PC-9 (cell line): ENCODE results near the gene DUSP6. TPM values are rescaled to one million over a fixed set of nuclear protein-coding genes. Genes with fewer than 3 reads are reported as not detected.

Experiments used
- BruUV-seq: library from RNA; stranded (reverse); fragments of 400-500 nt; replicated peaks from 2 replicates; lab custom pipeline; 2021; lab: Mats Ljungman, UMichigan
- CTCF ChIA-PET: fragments of 300-600 bp; sonication (Branson Sonifier 250); formaldehyde crosslinking; loops from one replicate; lab custom pipeline; 2022; ENCODE audit warnings: antibody characterized with exemption; lab: Charles Lee
- POLR2A ChIA-PET: fragments of 300-600 bp; sonication (Branson Sonifier 250); formaldehyde crosslinking; loops from one replicate; lab custom pipeline; 2022; ENCODE audit warnings: antibody characterized with exemption; ENCODE audit not compliant: unreplicated experiment; lab: Charles Lee
- DNase-seq, 2 experiments: peaks; one replicate each; pipeline versions ENCODE4 v3.0.0 to v3.0.0-alpha.2; 2015 to 2022; ENCODE audit warnings: mixed read lengths in 1 of 2
- H2AFZ ChIP-seq: fragments of 200-600 bp; sonication (generic); 2 replicates; pipeline ENCODE4 v1.8.1; 2017; ENCODE audit warnings: antibody characterized with exemption
- H3F3A ChIP-seq: fragments of 200-600 bp; sonication (generic); 2 replicates; pipeline ENCODE4 v1.8.1; 2017; ENCODE audit warnings: antibody characterized with exemption, mild to moderate bottlenecking, low read depth; ENCODE audit not compliant: insufficient read depth
- H3K27ac ChIP-seq: fragments of 200-600 bp; sonication (generic); 2 replicates; pipeline ENCODE4 v1.6.1; 2016; ENCODE audit warnings: mixed run types
- H3K27me3 ChIP-seq: fragments of 200-600 bp; sonication (generic); 2 replicates; pipeline ENCODE4 v1.6.1; 2016; ENCODE audit warnings: low read depth, mixed run types; ENCODE audit not compliant: insufficient read depth
- H3K36me3 ChIP-seq: fragments of 200-600 bp; sonication (generic); 2 replicates; pipeline ENCODE4 v1.6.1; 2016; ENCODE audit warnings: low read depth, mixed run types
- H3K4me1 ChIP-seq: fragments of 200-600 bp; sonication (generic); replicated peaks from 2 replicates; pipeline ENCODE4 v1.6.1; 2016; ENCODE audit warnings: mixed run types; ENCODE audit not compliant: insufficient read depth
- H3K4me2 ChIP-seq: fragments of 200-600 bp; sonication (generic); 2 replicates; pipeline ENCODE4 v1.6.1; 2017; ENCODE audit warnings: mixed run types
- H3K4me3 ChIP-seq: fragments of 200-600 bp; sonication (generic); 2 replicates; pipeline ENCODE4 v1.6.1; 2016; ENCODE audit warnings: mixed run types
- H3K79me2 ChIP-seq: fragments of 200-600 bp; sonication (generic); 2 replicates; pipeline ENCODE4 v1.6.1; 2017; ENCODE audit warnings: low read depth, mixed run types
- H3K9me2 ChIP-seq: fragments of 200-600 bp; sonication (generic); 2 replicates; pipeline ENCODE4 v1.8.1; 2017; ENCODE audit warnings: mild to moderate bottlenecking; ENCODE audit not compliant: insufficient read depth
- H3K9me3 ChIP-seq: fragments of 200-600 bp; sonication (generic); 2 replicates; pipeline ENCODE4 v1.8.1; 2016; ENCODE audit warnings: low read depth; ENCODE audit not compliant: insufficient read depth
- H4K20me1 ChIP-seq: fragments of 200-600 bp; sonication (generic); 2 replicates; pipeline ENCODE4 v1.8.1; 2017; ENCODE audit not compliant: insufficient read depth
- EZH2 ChIP-seq: fragments of 200-600 bp; sonication (generic); IDR thresholded peaks from 2 replicates; pipeline ENCODE4 v1.8.0; 2017; ENCODE audit warnings: antibody characterized with exemption, low read depth
- intact Hi-C: fragments of 100-400 bp; cut with micrococcal nuclease; formaldehyde crosslinking; loops from one replicate; pipeline ENCODE4 v1.10.0; 2022; ENCODE audit not compliant: unreplicated experiment
- total RNA-seq: library from RNA; stranded (reverse); gene quantifications from 2 replicates; pipeline ENCODE4 v1.2.3, GENCODE V29; 2021
- TF ChIP-seq, protein P1 (sequence below): fragments of 200-600 bp; sonication (generic); conservative IDR thresholded peaks from 2 replicates; pipeline ENCODE4 v1.6.1; 2017; ENCODE audit warnings: mixed run types, antibody characterized with exemption, mild to moderate bottlenecking, moderate library complexity

Gene DUSP6
- total RNA-seq, 1 experiment from 2014 or later, result 14.1 TPM

DNA sequence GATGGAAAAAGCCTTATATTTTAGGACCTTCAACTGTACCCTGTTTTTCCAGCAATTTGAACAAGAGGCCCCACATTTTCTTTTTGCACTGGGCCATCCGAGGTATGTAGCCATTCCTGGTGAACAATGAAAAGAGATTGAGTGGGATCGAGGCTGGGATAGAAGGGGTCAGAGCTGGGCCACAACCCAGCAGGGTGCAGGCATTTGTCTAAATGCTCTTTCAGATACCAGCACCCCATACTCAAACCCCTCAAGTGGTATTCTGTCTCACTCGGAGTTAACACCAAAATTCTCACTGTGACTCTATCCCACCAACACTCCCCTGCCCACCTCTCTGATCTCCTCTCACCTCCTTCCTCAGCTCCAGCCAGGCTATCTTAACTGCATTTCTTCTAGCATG, 26.8 kb downstream of the DUSP6 start:
- ChIA-PET CTCF (no interaction called here), POLR2A (no interaction called here)
- Histone ChIP-seq H4K20me1 (no peaks in the 10 kb centered on the region), H3K36me3 (no peaks in the 10 kb centered on the region), H3F3A (no peaks in the 10 kb centered on the region), H3K4me3 (no peak overlapping the region), H3K79me2 (no peaks in the 10 kb centered on the region), H3K27me3 (no peaks in the 10 kb centered on the region), H3K9me2 (no peaks in the 10 kb centered on the region), H3K4me1 (no peaks in the 10 kb centered on the region), H2AFZ (no peak overlapping the region), H3K4me2 (no peak overlapping the region), H3K9me3 (0 out of 2 replicates have a peak, but pooled peaks cover 6% of the 10 kb centered on the region), H3K27ac (no peak overlapping the region)
- no peak for DNase-seq
- intact Hi-C loops, result no loop called here
- no TSS peak for BruUV-seq
- TF ChIP-seq, protein P1, sequence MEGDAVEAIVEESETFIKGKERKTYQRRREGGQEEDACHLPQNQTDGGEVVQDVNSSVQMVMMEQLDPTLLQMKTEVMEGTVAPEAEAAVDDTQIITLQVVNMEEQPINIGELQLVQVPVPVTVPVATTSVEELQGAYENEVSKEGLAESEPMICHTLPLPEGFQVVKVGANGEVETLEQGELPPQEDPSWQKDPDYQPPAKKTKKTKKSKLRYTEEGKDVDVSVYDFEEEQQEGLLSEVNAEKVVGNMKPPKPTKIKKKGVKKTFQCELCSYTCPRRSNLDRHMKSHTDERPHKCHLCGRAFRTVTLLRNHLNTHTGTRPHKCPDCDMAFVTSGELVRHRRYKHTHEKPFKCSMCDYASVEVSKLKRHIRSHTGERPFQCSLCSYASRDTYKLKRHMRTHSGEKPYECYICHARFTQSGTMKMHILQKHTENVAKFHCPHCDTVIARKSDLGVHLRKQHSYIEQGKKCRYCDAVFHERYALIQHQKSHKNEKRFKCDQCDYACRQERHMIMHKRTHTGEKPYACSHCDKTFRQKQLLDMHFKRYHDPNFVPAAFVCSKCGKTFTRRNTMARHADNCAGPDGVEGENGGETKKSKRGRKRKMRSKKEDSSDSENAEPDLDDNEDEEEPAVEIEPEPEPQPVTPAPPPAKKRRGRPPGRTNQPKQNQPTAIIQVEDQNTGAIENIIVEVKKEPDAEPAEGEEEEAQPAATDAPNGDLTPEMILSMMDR, result no peak
- TF ChIP-seq EZH2, result no peak

DNA sequence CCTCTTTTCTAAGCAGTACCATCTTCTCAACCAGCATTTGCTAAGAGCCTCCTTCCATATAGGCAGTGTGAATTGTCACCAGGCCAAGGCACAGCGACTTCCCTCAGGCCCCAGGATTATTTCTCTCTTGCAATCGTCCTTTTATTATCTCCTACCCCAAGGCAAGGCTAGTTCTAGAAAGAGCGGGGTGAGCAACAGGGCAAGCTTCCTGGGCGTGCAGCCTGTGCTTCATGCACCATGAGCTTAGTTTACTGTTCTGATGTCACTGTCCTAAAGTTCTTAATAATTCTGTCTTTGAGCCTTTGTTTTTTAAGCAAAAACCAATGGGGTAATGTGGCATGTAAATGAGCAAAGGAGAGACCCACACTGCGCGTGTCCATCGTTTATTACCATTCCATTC, 27.9 kb downstream of the DUSP6 start:
- BruUV-seq, result no TSS peak
- TF ChIP-seq EZH2, result no peak
- TF ChIP-seq, protein P1, result no peak
- Histone ChIP-seq H3K79me2 (no peaks in the 10 kb centered on the region), H3K9me2 (no peaks in the 10 kb centered on the region), H3K4me2 (no peak overlapping the region), H2AFZ (no peak overlapping the region), H3K36me3 (no peaks in the 10 kb centered on the region), H3K4me1 (no peaks in the 10 kb centered on the region), H3K9me3 (no peaks in the 10 kb centered on the region), H3K4me3 (no peak overlapping the region), H3K27ac (no peak overlapping the region), H3F3A (no peaks in the 10 kb centered on the region), H4K20me1 (no peaks in the 10 kb centered on the region), H3K27me3 (no peaks in the 10 kb centered on the region)
- DNase-seq, result no peak
- ChIA-PET CTCF (no interaction called here), POLR2A (no interaction called here)
- intact Hi-C loops, result no loop called here

DNA sequence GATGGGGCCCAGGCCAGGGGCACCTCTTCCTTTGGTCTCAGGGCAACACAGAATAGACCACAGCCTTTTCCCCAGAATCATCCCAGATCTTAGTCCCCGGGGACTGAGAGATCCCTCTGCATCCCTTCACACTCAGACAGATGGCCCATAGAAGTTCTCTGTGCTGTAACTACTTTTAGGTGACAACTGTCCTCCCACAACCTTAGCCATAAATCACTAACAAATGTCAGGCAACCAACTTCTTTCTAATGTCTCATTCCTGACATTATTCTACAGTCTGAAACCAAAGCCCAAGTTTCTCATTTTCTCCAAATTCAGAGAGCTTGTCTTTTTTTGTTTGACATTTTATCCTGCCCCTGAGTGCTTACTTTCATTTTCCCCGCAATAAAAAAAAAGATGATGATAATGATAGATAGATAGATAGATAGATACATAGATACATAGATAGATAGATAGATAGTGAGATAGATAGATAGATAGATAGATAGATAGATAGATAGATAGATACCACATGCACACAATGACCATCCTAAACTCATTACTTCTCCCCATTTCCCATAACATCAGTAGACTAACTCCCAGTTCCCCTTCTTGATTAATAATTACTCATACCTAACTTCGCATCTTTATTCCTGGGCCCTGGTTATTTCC, 28.6 kb downstream of the DUSP6 start:
- H3K36me3 ChIP-seq, result no peaks in the 10 kb centered on the region
- H3F3A ChIP-seq, result no peaks in the 10 kb centered on the region
- no peak for TF ChIP-seq EZH2
- TF ChIP-seq, protein P1, result no peak
- H3K9me3 ChIP-seq, result no peaks in the 10 kb centered on the region
- H3K27ac ChIP-seq, result no peak overlapping the region
- H3K4me3 ChIP-seq, result no peak overlapping the region
- intact Hi-C loops, result no loop called here
- no peak for DNase-seq
- ChIA-PET CTCF (no interaction called here), POLR2A (no interaction called here)
- no peaks in the 10 kb centered on the region for H4K20me1 ChIP-seq
- no peak overlapping the region for H3K4me2 ChIP-seq
- H3K79me2 ChIP-seq, result no peaks in the 10 kb centered on the region
- no peaks in the 10 kb centered on the region for H3K9me2 ChIP-seq
- no peak overlapping the region for H2AFZ ChIP-seq
- no peaks in the 10 kb centered on the region for H3K4me1 ChIP-seq
- BruUV-seq, result no TSS peak
- no peaks in the 10 kb centered on the region for H3K27me3 ChIP-seq
